Ishikawa (cell line): Measurements from ENCODE around the gene MAVS.

Experiments
- CEBPB ChIP-seq: IDR thresholded peaks from 2 replicates; pipeline ENCODE4 v1.6.1; 2012
- EGR1 ChIP-seq: IDR thresholded peaks from 2 replicates; pipeline ENCODE4 v1.6.1; 2012
- EP300 ChIP-seq: IDR thresholded peaks from 2 replicates; pipeline ENCODE4 v1.6.1; 2012; ENCODE audit warnings: borderline replicate concordance
- FOXM1 ChIP-seq: IDR thresholded peaks from 2 replicates; pipeline ENCODE4 v1.6.1; 2012; ENCODE audit warnings: low read depth, borderline replicate concordance
- MAX ChIP-seq: IDR thresholded peaks from 2 replicates; pipeline ENCODE4 v1.6.1; 2012
- RAD21 ChIP-seq: IDR thresholded peaks from 2 replicates; pipeline ENCODE4 v1.6.1; 2012; ENCODE audit warnings: low read depth
- REST ChIP-seq: IDR thresholded peaks from 2 replicates; pipeline ENCODE4 v1.6.1; 2012; ENCODE audit warnings: low read depth, mild to moderate bottlenecking
- TAF1 ChIP-seq: IDR thresholded peaks from 2 replicates; pipeline ENCODE4 v1.6.1; 2012; ENCODE audit warnings: low read depth, mild to moderate bottlenecking
- TCF12 ChIP-seq: IDR thresholded peaks from 2 replicates; pipeline ENCODE4 v1.6.1; 2012; ENCODE audit warnings: low read depth
- USF1 ChIP-seq: IDR thresholded peaks from 2 replicates; pipeline ENCODE4 v1.6.1; 2012
- YY1 ChIP-seq: IDR thresholded peaks from 2 replicates; pipeline ENCODE4 v1.6.1; 2012; ENCODE audit warnings: low read depth

- TF ChIP-seq REST (no peak), RAD21 (no peak), USF1 (no peak), EP300 (no peak), FOXM1 (no peak), TAF1 (no peak), TCF12 (no peak), CEBPB (no peak), EGR1 (peak; percentile 33; the same call in 1 of the 2 replicates), MAX (no peak), YY1 (no peak)
Measured at GRCh38 chr20:3820901-3821727, 25.5 kb upstream of the MAVS start.
